ENCODE data around the gene GNAQ.

GNAQ gene

DNA sequence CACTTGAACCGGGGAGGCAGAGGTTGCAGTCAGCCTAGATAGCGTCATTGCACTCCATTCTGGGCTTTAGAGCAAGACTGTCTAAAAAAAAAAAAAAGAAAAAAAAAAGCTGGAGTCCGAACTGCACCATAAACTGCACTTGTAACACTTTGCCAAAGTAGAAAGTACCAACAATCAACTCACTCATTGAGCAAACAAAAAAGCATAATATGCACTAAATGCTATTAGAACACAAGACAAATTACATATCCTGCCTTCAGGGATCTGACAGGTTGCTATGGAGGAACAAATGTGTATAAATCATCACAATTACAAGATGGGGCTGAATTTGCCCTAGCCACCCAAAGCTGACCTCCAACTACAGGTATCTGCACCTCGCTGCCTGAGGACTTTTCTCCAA lies 27.9 kb downstream of the GNAQ start:
- Mint-ChIP-seq H3K36me3 (no peaks in the 10 kb centered on the region), H3K9me3 (no peaks in the 10 kb centered on the region), H3K4me1 (no peaks in the 10 kb centered on the region), H3K27me3 (peaks cover 6 to 9% of the 10 kb centered on the region in 2 donors), H3K4me3 (no peak overlapping the region), H3K27ac (no peak overlapping the region)
- ATAC-seq (replicated peaks), result no peak
- DNase-seq, result no peak

DNA sequence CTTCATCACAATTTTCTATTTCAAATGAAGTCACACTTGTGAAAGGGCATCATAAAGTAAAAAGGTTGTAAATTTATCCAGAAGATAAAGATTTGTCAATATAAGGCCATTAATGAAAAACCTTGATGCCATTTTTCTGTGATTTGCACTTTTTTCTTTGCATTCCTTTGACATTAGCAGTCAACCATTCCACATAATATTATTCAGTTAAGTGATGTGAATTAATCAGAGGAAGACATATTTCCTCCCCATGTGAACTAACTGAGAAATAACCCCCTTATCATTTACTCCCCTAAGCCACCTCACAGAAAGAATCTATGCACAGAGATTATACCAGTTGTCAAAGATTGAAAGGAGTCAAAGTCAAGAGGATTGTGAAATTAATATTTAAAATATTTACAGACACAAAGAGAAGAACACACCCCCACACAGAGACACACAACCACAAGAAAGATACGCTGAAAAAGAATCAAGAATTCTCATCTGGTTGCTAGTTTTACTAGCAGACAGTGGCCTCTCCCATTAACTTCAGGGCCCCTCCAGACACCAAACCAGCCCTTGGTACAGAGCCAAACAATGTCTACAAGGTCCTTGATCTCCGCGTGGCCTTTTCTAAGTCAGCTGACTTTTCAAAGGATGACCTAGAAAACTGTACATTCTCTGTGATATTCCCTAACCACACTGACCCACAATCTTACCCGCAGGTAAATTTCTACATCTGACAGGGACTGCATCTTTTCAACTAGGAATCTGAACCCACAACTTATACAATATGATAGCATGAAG lies 29.5 kb downstream of the GNAQ start:
- ATAC-seq (replicated peaks) (no peak), DNase-seq (no peak)
- Mint-ChIP-seq H3K9me3 (no peaks in the 10 kb centered on the region), H3K4me3 (no peak overlapping the region), H3K36me3 (no peaks in the 10 kb centered on the region), H3K4me1 (peaks cover 5 to 13% of the 10 kb centered on the region in 2 donors), H3K27me3 (peaks cover 13 to 20% of the 10 kb centered on the region in 2 donors), H3K27ac (no peak overlapping the region)

DNA sequence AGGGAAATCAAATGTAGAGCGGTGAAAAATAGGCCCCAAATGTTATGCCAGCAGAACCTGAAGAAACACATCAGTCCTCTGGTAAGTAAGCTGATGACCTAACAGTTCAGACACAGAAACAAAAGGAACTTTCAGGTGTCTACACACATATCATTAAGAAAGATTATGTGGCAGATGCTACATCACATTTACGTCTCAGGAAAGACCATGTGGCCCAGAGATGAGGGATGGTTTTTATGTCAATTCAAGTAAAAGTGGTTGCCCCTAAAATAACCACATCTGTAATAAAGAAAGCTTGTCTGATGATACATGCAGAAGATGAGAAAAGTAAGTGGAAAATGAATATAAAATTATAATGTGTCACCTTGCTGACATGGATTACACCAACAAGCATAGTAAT lies 31.4 kb downstream of the GNAQ start:
- Mint-ChIP-seq H3K27ac (no peak overlapping the region), H3K4me1 (peaks cover 7 to 14% of the 10 kb centered on the region in 2 donors), H3K36me3 (no peaks in the 10 kb centered on the region), H3K9me3 (no peaks in the 10 kb centered on the region), H3K4me3 (no peak overlapping the region), H3K27me3 (peaks cover 14 to 32% of the 10 kb centered on the region in 2 donors)
- DNase-seq, result no peak
- ATAC-seq (replicated peaks), result no peak

DNA sequence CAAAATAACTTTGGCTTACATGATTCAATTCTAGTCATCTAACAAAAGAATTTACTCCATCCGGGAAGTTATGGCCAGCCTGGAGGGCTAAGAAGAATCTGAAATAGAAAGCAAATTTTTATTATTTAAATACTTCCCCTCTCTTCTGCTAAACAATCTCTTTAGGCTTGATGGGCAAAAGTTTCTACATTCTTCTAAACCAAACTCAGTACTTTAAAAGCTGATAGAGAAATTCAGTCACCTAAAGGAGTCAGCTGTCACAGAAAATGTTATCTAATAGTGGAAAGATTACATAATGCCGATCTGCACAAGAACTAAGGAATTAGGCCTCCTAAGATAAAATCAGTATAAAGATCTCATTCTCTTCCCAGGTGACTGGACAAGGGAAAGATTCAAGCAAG lies 32.4 kb downstream of the GNAQ start:
- H3K27me3 Mint-ChIP-seq, result peaks cover 13 to 26% of the 10 kb centered on the region in 2 donors
- H3K4me3 Mint-ChIP-seq, result no peak overlapping the region
- peaks cover 7 to 14% of the 10 kb centered on the region in 2 donors for H3K4me1 Mint-ChIP-seq
- ATAC-seq (replicated peaks) (no peak), DNase-seq (no peak)
- no peaks in the 10 kb centered on the region for H3K9me3 Mint-ChIP-seq
- no peak overlapping the region for H3K27ac Mint-ChIP-seq
- no peaks in the 10 kb centered on the region for H3K36me3 Mint-ChIP-seq

DNA sequence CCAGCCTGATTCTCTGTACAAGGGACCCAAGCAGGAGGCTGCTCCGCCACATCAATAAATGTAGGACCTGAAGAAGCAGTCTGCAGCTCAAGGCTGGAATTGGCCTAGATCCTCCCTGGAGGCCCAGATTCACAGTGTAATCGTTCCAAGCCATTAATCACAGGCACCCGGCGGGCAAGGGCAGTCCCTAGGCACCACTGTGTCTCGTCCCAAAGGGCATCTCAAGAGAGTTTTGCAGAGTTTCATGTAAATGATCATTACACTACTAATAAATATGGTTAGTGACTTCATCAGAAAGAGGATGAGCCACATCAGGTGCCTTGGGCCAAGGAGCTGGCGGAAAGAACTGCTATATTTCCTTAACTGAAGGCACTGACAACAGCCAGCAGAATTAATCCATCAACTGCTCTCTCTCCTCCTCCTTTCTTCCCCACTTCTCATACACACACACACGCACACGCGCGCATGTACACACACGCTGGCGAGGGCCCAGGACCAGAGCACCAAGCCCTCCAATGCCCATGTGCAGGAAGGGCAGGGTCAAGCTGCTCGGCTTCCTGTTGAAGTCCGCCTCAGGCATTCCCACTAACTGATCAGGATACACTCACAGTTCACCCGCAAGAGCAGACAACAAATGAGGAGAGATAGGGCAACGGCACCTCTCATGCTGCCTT lies 33.9 kb downstream of the GNAQ start:
- Mint-ChIP-seq H3K36me3 (no peaks in the 10 kb centered on the region), H3K4me3 (no peak overlapping the region), H3K9me3 (no peaks in the 10 kb centered on the region), H3K27ac (no peak overlapping the region), H3K27me3 (peaks cover 13 to 26% of the 10 kb centered on the region in 2 donors), H3K4me1 (peaks cover 7 to 14% of the 10 kb centered on the region in 2 donors)
- ATAC-seq (replicated peaks) (peak; percentile 42 to 57), DNase-seq (no peak)

DNA sequence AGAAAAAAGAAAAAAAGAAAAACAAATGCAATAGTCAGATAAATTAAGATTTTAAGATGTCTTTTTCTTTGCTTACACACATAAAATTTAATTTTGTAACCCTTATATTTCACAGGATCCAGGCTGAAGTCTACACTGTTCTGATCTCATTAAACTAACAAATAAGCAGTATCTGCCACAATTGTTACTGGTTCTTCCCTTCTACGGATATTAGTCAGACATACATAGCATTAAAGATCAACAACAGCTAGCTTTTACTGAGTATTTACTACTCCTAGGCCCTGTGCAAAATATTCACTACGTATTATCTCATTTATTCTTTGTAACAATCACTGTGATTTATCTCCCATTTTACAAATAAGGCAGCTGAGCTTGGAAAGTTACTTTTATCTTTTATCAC lies 34.9 kb downstream of the GNAQ start:
- ATAC-seq (replicated peaks) (no peak), DNase-seq (no peak)
- peaks cover 13 to 26% of the 10 kb centered on the region in 2 donors for H3K27me3 Mint-ChIP-seq
- peaks cover 7 to 14% of the 10 kb centered on the region in 2 donors for H3K4me1 Mint-ChIP-seq
- no peaks in the 10 kb centered on the region for H3K36me3 Mint-ChIP-seq
- no peak overlapping the region for H3K27ac Mint-ChIP-seq
- H3K4me3 Mint-ChIP-seq, result no peak overlapping the region
- no peaks in the 10 kb centered on the region for H3K9me3 Mint-ChIP-seq

DNA sequence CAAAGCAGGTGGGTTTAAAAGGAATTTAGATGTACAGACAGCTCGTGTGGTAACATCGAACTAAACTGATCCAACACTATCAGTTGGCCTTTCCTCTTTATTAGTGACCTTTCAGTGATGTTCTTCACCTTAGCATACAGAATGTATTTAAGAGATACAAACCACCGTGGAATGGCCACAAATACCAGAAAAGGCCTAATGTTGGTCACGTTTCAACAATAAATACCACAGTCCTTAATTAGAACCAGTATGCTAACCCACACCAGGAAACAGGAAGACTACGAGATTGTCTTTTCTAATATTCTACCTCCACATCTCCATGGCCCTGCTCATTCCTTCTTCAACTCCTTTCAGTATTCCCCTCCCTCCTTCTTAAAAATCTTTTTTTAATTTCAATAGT lies 40.4 kb downstream of the GNAQ start:
- Mint-ChIP-seq H3K27me3 (peaks cover 6 to 8% of the 10 kb centered on the region in 2 donors), H3K4me3 (no peak overlapping the region), H3K4me1 (no peaks in the 10 kb centered on the region), H3K36me3 (no peaks in the 10 kb centered on the region), H3K27ac (no peak overlapping the region), H3K9me3 (no peaks in the 10 kb centered on the region)
- DNase-seq (no peak), ATAC-seq (replicated peaks) (no peak)

DNA sequence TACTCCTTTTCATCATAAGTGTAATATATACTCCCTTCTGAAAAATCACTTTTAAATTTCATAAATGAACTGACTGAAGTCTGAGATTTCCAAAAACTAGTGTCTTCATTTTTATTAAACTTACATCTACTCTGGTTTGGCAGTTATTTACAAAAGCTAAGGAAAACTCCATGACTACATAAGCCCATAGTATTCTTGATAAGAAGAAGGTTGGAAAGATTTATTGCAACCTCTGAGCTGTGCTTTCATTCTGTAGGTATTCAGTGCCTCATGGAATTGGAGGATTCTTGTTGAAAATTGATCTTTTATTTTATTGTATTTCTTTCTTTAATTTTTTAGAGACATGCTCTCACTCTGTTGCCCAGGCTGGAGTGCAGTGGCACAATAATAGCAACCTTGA lies 41.7 kb downstream of the GNAQ start:
- Mint-ChIP-seq H3K4me1 (no peaks in the 10 kb centered on the region), H3K36me3 (no peaks in the 10 kb centered on the region), H3K4me3 (no peak overlapping the region), H3K9me3 (no peaks in the 10 kb centered on the region), H3K27me3 (peaks cover 0 to 9% of the 10 kb centered on the region in 2 donors), H3K27ac (no peak overlapping the region)
- DNase-seq (no peak), ATAC-seq (replicated peaks) (no peak)

DNA sequence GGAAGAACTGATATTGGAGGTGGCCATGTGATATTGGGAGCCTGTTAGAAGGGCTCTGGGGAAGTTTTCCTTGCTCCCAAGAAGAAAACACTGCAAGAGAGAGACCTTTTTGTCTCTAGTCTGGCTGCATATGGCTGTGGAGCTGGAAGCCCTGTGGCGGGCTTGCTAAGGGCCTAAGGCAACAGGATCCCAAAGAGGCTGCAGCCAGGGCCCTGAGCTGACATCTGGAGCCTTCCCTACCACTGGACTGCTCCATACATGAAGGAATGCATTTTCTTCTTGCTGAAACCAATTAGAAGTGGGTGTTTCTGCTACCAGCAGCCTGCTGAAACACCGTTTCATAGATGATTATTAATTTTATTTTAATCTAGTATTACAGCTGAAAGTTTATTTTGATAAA lies 42.2 kb downstream of the GNAQ start:
- H3K4me1 Mint-ChIP-seq, result no peaks in the 10 kb centered on the region
- no peak overlapping the region for H3K27ac Mint-ChIP-seq
- peaks cover 0 to 6% of the 10 kb centered on the region in 2 donors for H3K27me3 Mint-ChIP-seq
- H3K4me3 Mint-ChIP-seq, result no peak overlapping the region
- no peak for ATAC-seq (replicated peaks)
- no peaks in the 10 kb centered on the region for H3K9me3 Mint-ChIP-seq
- no peaks in the 10 kb centered on the region for H3K36me3 Mint-ChIP-seq
- no peak for DNase-seq

DNA sequence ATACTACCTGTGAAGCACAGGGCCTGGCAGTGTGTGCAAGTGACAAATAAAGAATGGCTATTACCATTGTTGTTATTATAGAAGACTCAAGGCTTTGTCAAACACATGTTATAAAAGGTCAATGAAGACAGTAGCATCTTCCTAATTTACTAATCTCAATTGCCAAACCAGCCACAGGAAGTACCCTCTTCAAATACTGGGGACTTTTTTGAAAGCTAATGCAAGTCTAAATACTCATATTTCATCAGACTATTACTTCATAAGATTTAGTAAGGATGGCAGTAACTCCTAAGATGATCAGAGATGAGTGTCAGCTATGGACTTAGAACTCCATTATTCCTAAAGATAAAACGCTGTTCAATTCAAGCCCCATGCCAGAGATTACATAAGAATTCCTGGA lies 43.0 kb downstream of the GNAQ start:
- no peaks in the 10 kb centered on the region for H3K36me3 Mint-ChIP-seq
- H3K4me3 Mint-ChIP-seq, result no peak overlapping the region
- peaks cover 0 to 4% of the 10 kb centered on the region in 2 donors for H3K27me3 Mint-ChIP-seq
- ATAC-seq (replicated peaks) (no peak), DNase-seq (no peak)
- H3K27ac Mint-ChIP-seq, result no peak overlapping the region
- H3K9me3 Mint-ChIP-seq, result no peaks in the 10 kb centered on the region
- H3K4me1 Mint-ChIP-seq, result no peaks in the 10 kb centered on the region

DNA sequence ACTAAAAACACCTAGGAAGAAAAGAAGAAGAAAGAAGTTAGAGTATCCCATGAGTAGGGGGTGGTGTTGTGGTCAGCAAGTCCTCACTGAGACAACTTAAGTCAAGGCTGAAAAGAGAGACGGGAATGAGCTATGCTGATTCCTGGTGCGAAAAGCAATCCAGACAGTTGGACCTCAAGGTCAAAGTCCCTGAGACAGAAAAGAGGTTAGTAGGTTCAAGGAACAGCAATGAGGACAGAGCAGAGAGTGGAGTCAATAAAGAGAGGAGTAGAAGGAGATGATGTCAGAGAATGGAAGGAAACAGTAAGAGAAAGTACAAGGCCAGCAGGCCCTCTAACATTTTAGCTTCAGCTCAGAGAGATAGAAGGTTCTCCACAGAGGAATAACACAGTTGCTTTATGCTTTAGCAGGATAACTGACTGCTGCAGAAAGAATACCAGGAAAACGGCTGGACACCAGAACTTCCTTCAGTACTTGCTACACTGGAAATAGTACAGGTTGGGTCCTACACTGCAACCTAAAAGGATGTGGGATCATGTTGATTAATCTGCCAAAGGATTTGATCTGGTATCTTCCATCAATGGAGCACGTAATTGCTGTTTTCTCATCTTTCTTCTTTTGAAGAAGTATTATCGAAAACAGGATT lies 43.6 kb downstream of the GNAQ start:
- no peak overlapping the region for H3K4me3 Mint-ChIP-seq
- no peaks in the 10 kb centered on the region for H3K4me1 Mint-ChIP-seq
- DNase-seq, result no peak
- H3K36me3 Mint-ChIP-seq, result no peaks in the 10 kb centered on the region
- no peak overlapping the region for H3K27ac Mint-ChIP-seq
- H3K9me3 Mint-ChIP-seq, result no peaks in the 10 kb centered on the region
- peaks cover 0 to 4% of the 10 kb centered on the region in 2 donors for H3K27me3 Mint-ChIP-seq
- ATAC-seq (replicated peaks), result no peak

DNA sequence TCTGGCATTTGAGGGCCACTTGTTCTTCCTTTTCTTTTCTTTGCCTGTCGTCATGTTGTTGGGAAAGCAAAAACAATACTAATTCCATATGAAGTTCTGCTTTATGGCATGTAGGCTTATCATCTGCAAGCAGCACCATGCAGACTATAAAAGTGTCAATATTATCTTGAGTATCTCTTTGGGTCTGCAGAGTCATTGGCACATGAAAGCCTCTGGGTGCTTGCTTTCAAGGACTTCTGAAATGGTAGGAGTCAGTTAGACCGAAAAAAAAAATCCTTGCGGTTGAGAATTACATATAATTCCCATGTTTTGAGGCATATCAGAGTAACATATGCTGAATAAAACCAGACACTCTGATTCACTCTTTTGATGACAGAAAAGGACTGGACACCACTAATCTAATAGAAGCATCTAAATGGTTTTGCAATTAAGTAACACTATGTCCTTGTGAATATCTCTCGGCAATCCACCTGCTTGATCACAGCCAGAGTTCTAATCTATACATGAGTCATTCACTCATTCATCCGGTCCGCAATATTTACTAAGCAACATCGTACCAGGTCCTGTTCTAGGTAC lies 44.4 kb downstream of the GNAQ start:
- no peaks in the 10 kb centered on the region for H3K4me1 Mint-ChIP-seq
- ATAC-seq (replicated peaks), result no peak

DNA sequence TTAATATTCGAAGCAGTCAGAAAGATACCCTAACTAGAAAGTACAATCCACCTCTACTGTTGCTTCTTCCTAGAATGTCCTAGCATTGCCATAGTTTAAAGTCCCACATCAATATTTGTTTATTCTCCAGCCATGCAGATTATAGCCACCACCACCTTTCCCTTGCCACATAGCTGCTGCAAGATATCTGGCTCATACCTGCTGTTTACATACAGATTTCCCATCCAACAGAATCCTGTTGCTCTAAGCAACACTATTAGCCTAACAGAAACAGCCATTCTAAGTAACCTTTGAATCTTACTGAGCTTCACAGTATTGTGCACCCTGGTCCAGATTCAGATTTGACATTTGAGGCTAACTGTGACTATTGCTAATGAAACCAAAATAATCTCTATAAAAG lies 45.6 kb downstream of the GNAQ start:
- ATAC-seq (replicated peaks) (no peak), DNase-seq (no peak)
- Mint-ChIP-seq H3K27ac (no peak overlapping the region), H3K36me3 (no peaks in the 10 kb centered on the region), H3K27me3 (peaks cover 0 to 4% of the 10 kb centered on the region in 2 donors), H3K4me1 (peaks cover 6 to 9% of the 10 kb centered on the region in 2 donors), H3K9me3 (no peaks in the 10 kb centered on the region), H3K4me3 (no peak overlapping the region)

More for the DNA sequence above, 44.4 kb downstream of the GNAQ start:
- no peak overlapping the region for H3K4me3 Mint-ChIP-seq
- no peak overlapping the region for H3K27ac Mint-ChIP-seq
- peaks cover 0 to 4% of the 10 kb centered on the region in 2 donors for H3K27me3 Mint-ChIP-seq
- no peaks in the 10 kb centered on the region for H3K9me3 Mint-ChIP-seq
- H3K36me3 Mint-ChIP-seq, result no peaks in the 10 kb centered on the region
- no peak for DNase-seq

DNA sequence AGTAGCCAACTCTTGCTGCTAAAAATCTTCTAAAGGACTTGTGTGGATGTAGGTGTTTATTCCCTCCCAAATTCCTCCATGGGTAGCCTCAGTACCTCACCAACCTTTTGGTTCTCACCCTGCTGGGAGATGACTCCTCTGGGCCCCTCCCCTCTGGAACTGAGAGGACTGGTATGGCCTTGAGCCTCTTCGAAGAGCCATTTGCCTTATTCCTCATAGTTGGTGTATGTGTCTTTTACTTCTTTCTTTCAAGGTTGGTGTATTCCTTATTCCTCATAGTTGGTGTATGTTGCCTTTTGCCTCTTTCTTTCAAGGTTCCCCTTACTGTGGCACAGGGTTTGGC lies 48.3 kb downstream of the GNAQ start:
- H3K27me3 Mint-ChIP-seq, result peaks cover 0 to 4% of the 10 kb centered on the region in 2 donors
- no peaks in the 10 kb centered on the region for H3K9me3 Mint-ChIP-seq
- no peak overlapping the region for H3K27ac Mint-ChIP-seq
- DNase-seq, result no peak
- no peaks in the 10 kb centered on the region for H3K36me3 Mint-ChIP-seq
- H3K4me1 Mint-ChIP-seq, result peaks cover 8 to 19% of the 10 kb centered on the region in 2 donors
- no peak for ATAC-seq (replicated peaks)
- no peak overlapping the region for H3K4me3 Mint-ChIP-seq
